Sigmoid colon (tissue), 7 donors: ENCODE results near the gene COPS7B. TPM values are rescaled to one million over a fixed set of nuclear protein-coding genes. Genes with fewer than 3 reads are reported as not detected.

Experiments used
- DNase-seq: peaks from one replicate; pipeline ENCODE4 v3.0.0-alpha.2; 2019
- H3K27ac ChIP-seq, 4 donors: fragments of 200-600 bp; sonication (generic); one replicate each; pipeline ENCODE4 v1.5.1; 2016 to 2019; ENCODE audit warnings: mild to moderate bottlenecking in 1 of 4
- H3K27me3 ChIP-seq, 3 donors: fragments of 200-600 bp; sonication (generic); one replicate each; pipeline ENCODE4 v1.5.1; 2019; ENCODE audit warnings: mild to moderate bottlenecking in 1 of 3
- H3K36me3 ChIP-seq, 4 donors: fragments of 200-600 bp; sonication (generic); one replicate each; pipeline ENCODE4 v1.5.1; 2016 to 2019
- H3K4me1 ChIP-seq, 4 donors: fragments of 200-600 bp; sonication (generic); one replicate each; pipeline ENCODE4 v1.5.1; 2017 to 2019
- H3K4me3 ChIP-seq, 4 donors: fragments of 200-600 bp; sonication (generic); one replicate each; pipeline ENCODE4 v1.5.1; 2017 to 2019; ENCODE audit warnings: mild to moderate bottlenecking in 2 of 4, moderate library complexity in 1 of 4
- H3K9me3 ChIP-seq, 4 donors: fragments of 200-600 bp in 3 of 4; sonication (generic) in 3 of 4; one replicate each; pipeline versions ENCODE4 v1.5.1 to v1.6.1; 2013 to 2019
- EP300 ChIP-seq, 4 donors: sonication (generic); formaldehyde crosslinking; IDR thresholded peaks; one replicate each; pipeline ENCODE4 v1.6.1; 2017; ENCODE audit warnings: antibody characterized with exemption in 4 of 4
- POLR2A ChIP-seq, 2 donors: fragments of 450-650 bp; IDR thresholded peaks; one replicate each; pipeline ENCODE4 v1.6.1; 2016; ENCODE audit warnings: antibody characterized with exemption in 2 of 2, mild to moderate bottlenecking in 2 of 2, moderate library complexity in 2 of 2
- POLR2AphosphoS5 ChIP-seq, 4 donors: sonication (generic); formaldehyde crosslinking; IDR thresholded peaks; one replicate each; pipeline ENCODE4 v1.6.1; 2017; ENCODE audit warnings: antibody characterized with exemption in 4 of 4
- WGBS, 2 donors: extraction: QIAGEN DNeasy Blood & Tissue Kit; methylation state at CpG; one replicate each; pipeline ENCODE4 v1.1.7; 2013; 5-methylcytosine and 5-hydroxymethylcytosine counted together
- intact Hi-C: fragments of 100-400 bp; cut with DNase I; formaldehyde crosslinking; loops from one replicate; pipeline ENCODE4 v1.15.1; 2023
- polyA plus RNA-seq, 3 donors: library from polyadenylated mRNA; stranded (reverse); fragments of 200-250 nt; gene quantifications; one replicate each; pipeline ENCODE4 v1.2.3, GENCODE V29; 2013
- total RNA-seq, 4 donors: library from RNA; depleted of rRNA; stranded (reverse); fragments of >200 nt; gene quantifications; one replicate each; pipeline ENCODE4 v1.1.0, GENCODE V29; 2016
- TF ChIP-seq, protein P1 (sequence below), 4 experiments: fragments of 450-650 bp in 3 of 4; fragments of 200-600 bp in 1 of 4; IDR thresholded peaks; one replicate each; pipeline ENCODE4 v1.5.1; 2016 to 2019; ENCODE audit warnings: antibody characterized with exemption in 4 of 4, mild to moderate bottlenecking in 3 of 4, moderate library complexity in 2 of 4
- donor health status: healthy with polysubstance abuse.
- donor health status: Bipolar disorder and iron deficiency.
- donor health status: healthy.

Gene COPS7B
- total and polyA plus RNA-seq, 7 donors = 8.1 to 43.8 (median 17.6) TPM

DNA sequence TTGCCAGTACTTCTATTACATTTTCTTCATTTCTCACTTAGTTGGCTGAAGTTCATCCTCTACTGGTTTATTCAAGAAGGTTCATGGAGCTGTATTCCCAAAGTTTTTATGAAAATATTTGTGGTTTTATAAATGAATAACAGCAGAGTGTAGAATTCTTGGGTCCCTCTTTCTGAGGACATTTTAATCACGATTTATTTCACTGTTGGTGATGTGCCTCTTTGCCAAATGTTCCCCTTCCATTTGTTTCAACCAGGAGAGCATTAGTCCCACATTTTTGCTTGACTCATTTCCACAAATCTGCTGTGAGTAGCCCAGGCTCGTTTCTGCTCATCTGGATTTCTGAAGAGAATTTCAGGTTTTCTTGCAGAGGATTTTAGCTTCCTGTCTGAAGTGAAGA is 20.8 kb downstream of the COPS7B start:
- intact Hi-C loops = no loop called here
- DNase-seq = no peak
- peaks cover 0 to 8% (median 4%) of the 10 kb centered on the region in 4 donors for H3K4me1 ChIP-seq
- TF ChIP-seq POLR2AphosphoS5 (IDR thresholded peaks at IDR 0.05) = no peak
- TF ChIP-seq POLR2A (IDR thresholded peaks at IDR 0.05) = no peak
- TF ChIP-seq EP300 (IDR thresholded peaks at IDR 0.05) = no peak
- TF ChIP-seq, protein P1, sequence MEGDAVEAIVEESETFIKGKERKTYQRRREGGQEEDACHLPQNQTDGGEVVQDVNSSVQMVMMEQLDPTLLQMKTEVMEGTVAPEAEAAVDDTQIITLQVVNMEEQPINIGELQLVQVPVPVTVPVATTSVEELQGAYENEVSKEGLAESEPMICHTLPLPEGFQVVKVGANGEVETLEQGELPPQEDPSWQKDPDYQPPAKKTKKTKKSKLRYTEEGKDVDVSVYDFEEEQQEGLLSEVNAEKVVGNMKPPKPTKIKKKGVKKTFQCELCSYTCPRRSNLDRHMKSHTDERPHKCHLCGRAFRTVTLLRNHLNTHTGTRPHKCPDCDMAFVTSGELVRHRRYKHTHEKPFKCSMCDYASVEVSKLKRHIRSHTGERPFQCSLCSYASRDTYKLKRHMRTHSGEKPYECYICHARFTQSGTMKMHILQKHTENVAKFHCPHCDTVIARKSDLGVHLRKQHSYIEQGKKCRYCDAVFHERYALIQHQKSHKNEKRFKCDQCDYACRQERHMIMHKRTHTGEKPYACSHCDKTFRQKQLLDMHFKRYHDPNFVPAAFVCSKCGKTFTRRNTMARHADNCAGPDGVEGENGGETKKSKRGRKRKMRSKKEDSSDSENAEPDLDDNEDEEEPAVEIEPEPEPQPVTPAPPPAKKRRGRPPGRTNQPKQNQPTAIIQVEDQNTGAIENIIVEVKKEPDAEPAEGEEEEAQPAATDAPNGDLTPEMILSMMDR (IDR thresholded peaks at IDR 0.05) = no peak
- H3K9me3 ChIP-seq = no peaks in the 10 kb centered on the region
- 85 to 89% methylated on average over 2 of the region's 2 CpGs for WGBS, 2 donors
- H3K4me3 ChIP-seq = no peak overlapping the region
- no peaks in the 10 kb centered on the region for H3K27me3 ChIP-seq
- H3K27ac ChIP-seq = no peak overlapping the region
- H3K36me3 ChIP-seq = peaks cover 0 to 83% (median 29%) of the 10 kb centered on the region in 4 donors

DNA sequence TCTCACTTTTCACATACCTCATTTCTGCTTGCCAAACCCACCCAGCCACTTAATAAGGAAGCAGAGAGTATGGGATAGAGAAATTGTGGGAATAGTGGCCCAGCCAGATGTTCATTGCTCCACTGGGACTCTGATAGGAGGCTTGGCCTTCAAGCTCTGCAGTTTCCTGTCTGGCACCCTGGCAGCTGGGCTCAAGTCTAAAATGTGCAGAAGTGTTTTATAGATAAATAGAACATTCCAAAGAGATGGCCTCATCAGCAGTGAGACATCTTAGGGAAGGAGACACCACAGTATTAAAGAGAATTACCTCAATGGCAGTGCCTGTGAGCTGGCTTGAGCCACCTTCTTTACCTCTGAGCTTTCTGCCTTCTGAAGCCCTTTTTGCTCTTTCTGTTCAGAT is 24.7 kb downstream of the COPS7B start:
- TF ChIP-seq, protein P1 (IDR thresholded peaks at IDR 0.05) = no peak
- TF ChIP-seq POLR2AphosphoS5 (IDR thresholded peaks at IDR 0.05) (no peak), EP300 (IDR thresholded peaks at IDR 0.05) (no peak), POLR2A (IDR thresholded peaks at IDR 0.05) (no peak)
- peaks cover 0 to 78% (median 23%) of the 10 kb centered on the region in 4 donors for H3K36me3 ChIP-seq
- intact Hi-C loops = no loop called here
- H3K27ac ChIP-seq = no peak overlapping the region
- H3K4me3 ChIP-seq = no peak overlapping the region
- H3K27me3 ChIP-seq = no peaks in the 10 kb centered on the region
- DNase-seq = no peak
- no peaks in the 10 kb centered on the region for H3K9me3 ChIP-seq
- peaks cover 0 to 8% (median 4%) of the 10 kb centered on the region in 4 donors for H3K4me1 ChIP-seq

DNA sequence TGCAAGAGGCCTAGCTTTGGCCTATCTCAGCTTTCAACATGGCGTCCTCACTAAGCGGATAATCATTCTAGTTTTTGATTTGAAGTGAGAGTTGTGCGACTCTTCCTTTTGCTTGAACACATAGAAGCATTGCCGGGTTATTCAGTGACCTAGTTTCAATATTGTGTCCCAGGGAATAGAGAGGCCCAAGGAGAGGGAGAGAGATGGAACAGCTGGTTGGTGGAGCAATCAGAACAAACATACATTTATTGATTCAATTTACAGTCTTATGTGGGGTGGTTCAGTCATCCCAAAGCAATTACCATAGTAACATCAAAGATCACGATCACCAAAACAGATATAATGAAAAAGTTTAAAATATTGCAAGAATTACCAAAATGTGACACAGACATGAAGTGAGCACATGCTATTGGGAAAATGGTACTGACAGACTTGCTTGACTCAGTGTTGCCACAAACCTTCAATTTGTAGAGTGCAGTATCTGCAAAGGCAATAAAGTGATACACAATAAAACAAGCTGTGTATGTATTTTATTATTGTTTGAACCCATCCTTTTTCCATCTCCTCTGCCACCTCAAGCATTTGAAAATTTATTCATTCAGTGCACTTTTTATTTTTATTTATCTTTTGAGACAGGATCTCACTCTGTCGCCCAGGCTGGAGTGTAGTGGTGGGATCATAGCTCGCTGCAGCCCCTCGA is 30.2 kb downstream of the COPS7B start:
- intact Hi-C loops = no loop called here
- H3K4me1 ChIP-seq = no peaks in the 10 kb centered on the region
- WGBS, 2 donors = 71 to 88% methylated on average over 8 of the region's 8 CpGs
- peaks cover 0 to 25% (median 0%) of the 10 kb centered on the region in 4 donors for H3K36me3 ChIP-seq
- no peak overlapping the region for H3K4me3 ChIP-seq
- no peaks in the 10 kb centered on the region for H3K27me3 ChIP-seq
- TF ChIP-seq, protein P1 (IDR thresholded peaks at IDR 0.05) = no peak
- TF ChIP-seq EP300 (IDR thresholded peaks at IDR 0.05) (no peak), POLR2AphosphoS5 (IDR thresholded peaks at IDR 0.05) (no peak), POLR2A (IDR thresholded peaks at IDR 0.05) (no peak)
- H3K27ac ChIP-seq = no peak overlapping the region
- DNase-seq = no peak
- H3K9me3 ChIP-seq = no peaks in the 10 kb centered on the region

GRCh38 chr2:231819447-231820042 is 33.3 kb downstream of the COPS7B start:
- Histone ChIP-seq H3K4me3 (no peak overlapping the region), H3K4me1 (no peaks in the 10 kb centered on the region), H3K27me3 (no peaks in the 10 kb centered on the region), H3K27ac (no peak overlapping the region), H3K9me3 (peaks cover 0 to 3% (median 0%) of the 10 kb centered on the region in 4 donors), H3K36me3 (peaks cover 0 to 2% (median 0%) of the 10 kb centered on the region in 4 donors)
- 73 to 75% methylated on average over 2 of the region's 2 CpGs for WGBS, 2 donors
- TF ChIP-seq POLR2A (IDR thresholded peaks at IDR 0.05) = no peak
- TF ChIP-seq, protein P1 (IDR thresholded peaks at IDR 0.05) = no peak
- no peak for TF ChIP-seq POLR2AphosphoS5 (IDR thresholded peaks at IDR 0.05)
- TF ChIP-seq EP300 (IDR thresholded peaks at IDR 0.05) = no peak
- no peak for DNase-seq
- intact Hi-C loops = no loop called here
